Ishikawa (cell line): Measurements from ENCODE around the gene SOX6.

Experiments used
- CEBPB ChIP-seq: IDR thresholded peaks from 2 replicates; pipeline ENCODE4 v1.6.1; 2012
- EGR1 ChIP-seq: IDR thresholded peaks from 2 replicates; pipeline ENCODE4 v1.6.1; 2012
- EP300 ChIP-seq: IDR thresholded peaks from 2 replicates; pipeline ENCODE4 v1.6.1; 2012; ENCODE audit warnings: borderline replicate concordance
- NFIC ChIP-seq: IDR thresholded peaks from 2 replicates; pipeline ENCODE4 v1.6.1; 2012
- TCF12 ChIP-seq: IDR thresholded peaks from 2 replicates; pipeline ENCODE4 v1.6.1; 2012; ENCODE audit warnings: low read depth
- TF ChIP-seq, protein P1 (sequence below): IDR thresholded peaks from 2 replicates; pipeline ENCODE4 v1.6.1; 2012
- TF ChIP-seq, protein P2 (sequence below): IDR thresholded peaks from 2 replicates; pipeline ENCODE4 v1.6.1; 2012; ENCODE audit warnings: low read depth, mild to moderate bottlenecking

- TF ChIP-seq, protein P1, sequence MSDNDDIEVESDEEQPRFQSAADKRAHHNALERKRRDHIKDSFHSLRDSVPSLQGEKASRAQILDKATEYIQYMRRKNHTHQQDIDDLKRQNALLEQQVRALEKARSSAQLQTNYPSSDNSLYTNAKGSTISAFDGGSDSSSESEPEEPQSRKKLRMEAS = no peak
- no peak for TF ChIP-seq EGR1
- no peak for TF ChIP-seq EP300
- no peak for TF ChIP-seq TCF12
- no peak for TF ChIP-seq NFIC
- TF ChIP-seq, protein P2, sequence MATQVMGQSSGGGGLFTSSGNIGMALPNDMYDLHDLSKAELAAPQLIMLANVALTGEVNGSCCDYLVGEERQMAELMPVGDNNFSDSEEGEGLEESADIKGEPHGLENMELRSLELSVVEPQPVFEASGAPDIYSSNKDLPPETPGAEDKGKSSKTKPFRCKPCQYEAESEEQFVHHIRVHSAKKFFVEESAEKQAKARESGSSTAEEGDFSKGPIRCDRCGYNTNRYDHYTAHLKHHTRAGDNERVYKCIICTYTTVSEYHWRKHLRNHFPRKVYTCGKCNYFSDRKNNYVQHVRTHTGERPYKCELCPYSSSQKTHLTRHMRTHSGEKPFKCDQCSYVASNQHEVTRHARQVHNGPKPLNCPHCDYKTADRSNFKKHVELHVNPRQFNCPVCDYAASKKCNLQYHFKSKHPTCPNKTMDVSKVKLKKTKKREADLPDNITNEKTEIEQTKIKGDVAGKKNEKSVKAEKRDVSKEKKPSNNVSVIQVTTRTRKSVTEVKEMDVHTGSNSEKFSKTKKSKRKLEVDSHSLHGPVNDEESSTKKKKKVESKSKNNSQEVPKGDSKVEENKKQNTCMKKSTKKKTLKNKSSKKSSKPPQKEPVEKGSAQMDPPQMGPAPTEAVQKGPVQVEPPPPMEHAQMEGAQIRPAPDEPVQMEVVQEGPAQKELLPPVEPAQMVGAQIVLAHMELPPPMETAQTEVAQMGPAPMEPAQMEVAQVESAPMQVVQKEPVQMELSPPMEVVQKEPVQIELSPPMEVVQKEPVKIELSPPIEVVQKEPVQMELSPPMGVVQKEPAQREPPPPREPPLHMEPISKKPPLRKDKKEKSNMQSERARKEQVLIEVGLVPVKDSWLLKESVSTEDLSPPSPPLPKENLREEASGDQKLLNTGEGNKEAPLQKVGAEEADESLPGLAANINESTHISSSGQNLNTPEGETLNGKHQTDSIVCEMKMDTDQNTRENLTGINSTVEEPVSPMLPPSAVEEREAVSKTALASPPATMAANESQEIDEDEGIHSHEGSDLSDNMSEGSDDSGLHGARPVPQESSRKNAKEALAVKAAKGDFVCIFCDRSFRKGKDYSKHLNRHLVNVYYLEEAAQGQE = no peak
- no peak for TF ChIP-seq CEBPB
Observed at GRCh38 chr11:16040151-16040550, 316.2 kb downstream of the SOX6 start.
